Pancreas (tissue), 10 donors: ENCODE measurements around the gene VAMP2. TPM values are rescaled to one million over a fixed set of nuclear protein-coding genes. Genes with fewer than 3 reads are reported as not detected.
A peak's percentile ranks its signal among the peaks of the same experiment; 100 is the strongest.

Source experiments
- ATAC-seq, 4 donors: fragments of 200-7000 bp; cut with Tn5 transposase; one replicate each; pipeline versions ENCODE4 v1.8.0 to v1.9.1; 2020; ENCODE audit warnings: mild to moderate bottlenecking in 4 of 4, moderate library complexity in 4 of 4
- DNase-seq, 6 donors: peaks; one replicate each; pipeline ENCODE4 v3.0.0-alpha.2; 2020
- FAIRE-seq: peaks from 2 replicates; lab custom pipeline; 2012; peaks lifted over from hg19 to GRCh38; lab: Jason Lieb, UNC
- H3K27ac ChIP-seq, 4 donors: fragments of 200-600 bp; sonication (generic); 1 replicate in 3 of 4; 2 replicates in 1 of 4; pipeline versions ENCODE4 v1.5.0 to v1.8.0; 2020
- H3K27me3 ChIP-seq, 4 donors: fragments of 200-600 bp; one replicate each; pipeline ENCODE4 v1.8.0; 2021
- H3K36me3 ChIP-seq, 3 donors: fragments of 200-600 bp; sonication (generic) in 1 of 3; one replicate each; pipeline versions ENCODE4 v1.5.0 to v1.8.0; 2020 to 2021
- H3K4me1 ChIP-seq, 3 donors: fragments of 200-600 bp; one replicate each; pipeline ENCODE4 v1.8.0; 2021
- H3K4me3 ChIP-seq, 4 donors: fragments of 200-600 bp; sonication (generic) in 2 of 4; one replicate each; pipeline versions ENCODE4 v1.5.0 to v1.8.0; 2020 to 2021
- H3K9me3 ChIP-seq, 4 donors: fragments of 200-600 bp; one replicate each; pipeline ENCODE4 v1.8.0; 2021
- CTCF ChIP-seq, 4 donors: fragments of 200-600 bp; sonication (generic) in 3 of 4; IDR thresholded peaks; one replicate each; pipeline versions ENCODE4 v1.5.0 to v1.8.0; 2021; ENCODE audit warnings: antibody characterized with exemption in 4 of 4
- WGBS, 2 donors: extraction: QIAGEN DNeasy Blood & Tissue Kit; methylation state at CpG; one replicate each; pipeline ENCODE4 v1.1.7; 2013; 5-methylcytosine and 5-hydroxymethylcytosine counted together
- intact Hi-C, 3 donors: fragments of 100-400 bp; cut with DNase I; formaldehyde crosslinking; loops; one replicate each; pipeline versions ENCODE4 v1.11.1 to v1.14.2; 2022
- polyA plus RNA-seq, 2 donors: library from polyadenylated mRNA; stranded (reverse); fragments of 200-250 nt; gene quantifications; one replicate each; pipeline ENCODE4 v1.2.3, GENCODE V29; 2013
- total RNA-seq, 6 donors: library from RNA; stranded (reverse); fragmentation: NEBNext Ultra II Directional in 4 of 6; extraction: Animal tissue kit (Norgen Biotek cat#: 25700) in 4 of 6; gene quantifications; one replicate each; pipeline versions ENCODE4 v1.2.1 to v1.2.4, GENCODE V29; 2021 to 2023
- donor health status: healthy with polysubstance abuse.
- donor health status: DM: no; HTN: no; CAD: no; lungs with moderate emphysema.
- donor health status: DM: no; HTN: no; CAD: no.
- donor health status: control.
- donor health status: control.
- donor health status: Bipolar disorder and iron deficiency.
- donor health status: DM: yes; HTN: yes; CAD: no.
- donor health status: DM: no; HTN: no; CAD: no.
- donor health status: DM: no; HTN: no; CAD: no.
- donor health status: DM: yes; HTN: yes; CAD: no.

Gene VAMP2
- total and polyA plus RNA-seq, 8 donors: 19.5 to 82.0 (median 30.0) TPM

- DNase-seq: no peak
- no peak for FAIRE-seq
- intact Hi-C loops: loop anchor here in 2 of 3 donors (2.0 to 10.0 kb wide), 4 partner anchors 36 to 68 kb away; partner anchors contain the start of genes ALOXE3 (in 1 of the 2) and HES7 (in 1 of the 2)
- no peaks in the 10 kb centered on the region for H3K36me3 ChIP-seq
- ATAC-seq: no peak
- TF ChIP-seq CTCF (IDR thresholded peaks at IDR 0.05): no peak
- no peaks in the 10 kb centered on the region for H3K9me3 ChIP-seq
- 0% methylated on average over 23 of the region's 23 CpGs for WGBS, 2 donors
- H3K4me1 ChIP-seq: peaks cover 0 to 18% (median 13%) of the 10 kb centered on the region in 3 donors
- H3K4me3 ChIP-seq: peak overlapping the region; percentile 32 to 60 (median 54)
- no peaks in the 10 kb centered on the region for H3K27me3 ChIP-seq
- peak overlapping the region; percentile 54 to 98 (median 81) for H3K27ac ChIP-seq
Measured at GRCh38 chr17:8186446-8186786, 23.7 kb upstream of the VAMP2 start.

- ATAC-seq (peak; percentile 44 to 65 (median 48)), DNase-seq (peak; percentile 78 to 100 (median 96)), FAIRE-seq (no peak)
- 0% methylated on average over 44 of the region's 44 CpGs for WGBS, 2 donors
- intact Hi-C loops: loop anchor here in 2 of 3 donors (2.0 to 10.0 kb wide), 4 partner anchors 36 to 67 kb away; partner anchors contain the start of genes ALOXE3 (in 1 of the 2) and HES7 (in 1 of the 2)
- no peak for TF ChIP-seq CTCF (IDR thresholded peaks at IDR 0.05)
- Histone ChIP-seq H3K4me3 (peak overlapping the region; percentile 32 to 60 (median 54)), H3K9me3 (no peaks in the 10 kb centered on the region), H3K4me1 (peaks cover 0 to 14% (median 13%) of the 10 kb centered on the region in 3 donors), H3K27me3 (no peaks in the 10 kb centered on the region), H3K27ac (peak overlapping the region; percentile 54 to 98 (median 81)), H3K36me3 (no peaks in the 10 kb centered on the region)
Measured at GRCh38 chr17:8185582-8186445, 23.1 kb upstream of the VAMP2 start.

GRCh38 chr17:8176998-8177731 is 14.4 kb upstream of the VAMP2 start:
- Histone ChIP-seq H3K27ac (peak overlapping the region in 2 of 4 donors; percentile 46 to 63), H3K4me1 (peaks cover 7 to 20% (median 7%) of the 10 kb centered on the region in 3 donors), H3K36me3 (no peaks in the 10 kb centered on the region), H3K4me3 (peak overlapping the region in 2 of 4 donors; percentile 42 to 58), H3K27me3 (no peaks in the 10 kb centered on the region), H3K9me3 (no peaks in the 10 kb centered on the region)
- ATAC-seq (no peak), DNase-seq (peak in 2 of 6 donors; percentile 15 to 32), FAIRE-seq (no peak)
- TF ChIP-seq CTCF (IDR thresholded peaks at IDR 0.05): no peak
- intact Hi-C loops: no loop called here
- 72% methylated on average over 19 of the region's 19 CpGs for WGBS, 2 donors

GRCh38 chr17:8176197-8176940 is 13.6 kb upstream of the VAMP2 start, which contains the start of gene TMEM107:
Gene TMEM107, minus strand, starts transcription at chr17:8176380. Its CDS starts 94 bp downstream, at chr17:8176286.
- no peak for FAIRE-seq

More at GRCh38 chr17:8176197-8176940, 13.6 kb upstream of the VAMP2 start, which contains the start of gene TMEM107:
- Histone ChIP-seq H3K36me3 (no peaks in the 10 kb centered on the region), H3K27ac (peak within 1 kb of the TSS; percentile 33 to 69 (median 54)), H3K4me3 (peak within 1 kb of the TSS; percentile 23 to 58 (median 34)), H3K9me3 (no peaks in the 10 kb centered on the region), H3K4me1 (peaks cover 7 to 20% (median 7%) of the 10 kb centered on the region in 3 donors), H3K27me3 (no peaks in the 10 kb centered on the region)
- intact Hi-C loops: no loop called here
- TF ChIP-seq CTCF (IDR thresholded peaks at IDR 0.05): no peak
- peak; percentile 83 to 95 (median 86) for DNase-seq
- WGBS, 2 donors: 2 to 3% methylated on average over 56 of the region's 56 CpGs
- peak; percentile 69 to 83 (median 80) for ATAC-seq
